Activated T-helper 1 cell treated with anti-CD3 and anti-CD28 coated beads, Interleukin-2, amount 50 U/mL, for 16 hours (primary cell): ENCODE data around the gene OR56A5.

ENCODE experiments used
- DNase-seq, 2 donors: peaks; one replicate each; pipeline ENCODE4 v3.0.0-alpha.2; 2020; ENCODE audit warnings: low read depth in 1 of 2, low spot score in 1 of 2

OR56A5 gene

GRCh38 chr11:5933116-5933515 lies 35.2 kb downstream of the OR56A5 start:
- DNase-seq = no peak

- no peak for DNase-seq
Measured at GRCh38 chr11:5932671-5933070, 35.6 kb downstream of the OR56A5 start.

GRCh38 chr11:5931061-5931460 lies 37.2 kb downstream of the OR56A5 start:
- no peak for DNase-seq

- DNase-seq = no peak
Measured at GRCh38 chr11:5930614-5931013, 37.7 kb downstream of the OR56A5 start.

GRCh38 chr11:5929571-5930368 lies 38.5 kb downstream of the OR56A5 start:
- no peak for DNase-seq

GRCh38 chr11:5928811-5929210 lies 39.5 kb downstream of the OR56A5 start:
- no peak for DNase-seq

GRCh38 chr11:5928271-5928670 lies 40.0 kb downstream of the OR56A5 start:
- no peak for DNase-seq

GRCh38 chr11:5923794-5924193 lies 44.5 kb downstream of the OR56A5 start:
- no peak for DNase-seq

GRCh38 chr11:5923427-5923776 lies 44.9 kb downstream of the OR56A5 start:
- DNase-seq = no peak

- DNase-seq = no peak
Measured at GRCh38 chr11:5922749-5923426, 45.4 kb downstream of the OR56A5 start.
